NOMO-1 treated with DMSO at 0.1 percent for 48 hours (cell line): ENCODE results near the gene SLC44A3.

Experiments used
- DNase-seq: peaks from one replicate; lab custom pipeline; 2025; ENCODE audit not compliant: unreplicated experiment; lab: John Stamatoyannopoulos, UW

The SLC44A3 gene

GRCh38 chr1:94819945-94820746, at the start of gene SLC44A3:
Gene SLC44A3 (plus strand): TSS chr1:94820357. CDS start chr1:94820452, 95 bp downstream.
- DNase-seq: peak; percentile 6

GRCh38 chr1:94772230-94772641, 47.9 kb upstream of the SLC44A3 start:
- peak; percentile 78 for DNase-seq

- DNase-seq: peak; percentile 56
Observed at GRCh38 chr1:94772845-94773244, 47.3 kb upstream of the SLC44A3 start.

- no peak for DNase-seq
Observed at GRCh38 chr1:94773296-94773809, 46.8 kb upstream of the SLC44A3 start.

GRCh38 chr1:94773931-94774422, 46.2 kb upstream of the SLC44A3 start:
- DNase-seq: no peak

GRCh38 chr1:94776474-94776873, 43.7 kb upstream of the SLC44A3 start:
- DNase-seq: no peak

- no peak for DNase-seq
Observed at GRCh38 chr1:94777281-94777680, 42.9 kb upstream of the SLC44A3 start.

GRCh38 chr1:94778808-94779207, 41.3 kb upstream of the SLC44A3 start:
- no peak for DNase-seq

GRCh38 chr1:94783342-94784189, 36.6 kb upstream of the SLC44A3 start:
- DNase-seq: no peak

GRCh38 chr1:94784190-94784515, 36.0 kb upstream of the SLC44A3 start:
- DNase-seq: no peak

GRCh38 chr1:94787691-94788090, 32.5 kb upstream of the SLC44A3 start:
- DNase-seq: no peak

- peak; percentile 9 for DNase-seq
Observed at GRCh38 chr1:94790246-94790645, 29.9 kb upstream of the SLC44A3 start.

- peak; percentile 1 for DNase-seq
Observed at GRCh38 chr1:94790670-94791069, 29.5 kb upstream of the SLC44A3 start.

- peak; percentile 95 for DNase-seq
Observed at GRCh38 chr1:94792473-94793295, 27.5 kb upstream of the SLC44A3 start.

- DNase-seq: peak; percentile 30
Observed at GRCh38 chr1:94793296-94793656, 26.9 kb upstream of the SLC44A3 start.

- no peak for DNase-seq
Observed at GRCh38 chr1:94795434-94795833, 24.7 kb upstream of the SLC44A3 start.

- no peak for DNase-seq
Observed at GRCh38 chr1:94796266-94796665, 23.9 kb upstream of the SLC44A3 start.

GRCh38 chr1:94797291-94797690, 22.9 kb upstream of the SLC44A3 start:
- DNase-seq: no peak

- no peak for DNase-seq
Observed at GRCh38 chr1:94798054-94798453, 22.1 kb upstream of the SLC44A3 start.

- peak; percentile 6 for DNase-seq
Observed at GRCh38 chr1:94798462-94798861, 21.7 kb upstream of the SLC44A3 start.

GRCh38 chr1:94799206-94799605, 21.0 kb upstream of the SLC44A3 start:
- no peak for DNase-seq
